Erythroblast (primary cell): ENCODE measurements around the gene CLEC1B.

Experiments used
- GATA1 ChIP-seq: IDR thresholded peaks from 2 replicates; pipeline ENCODE4 v1.6.1; 2011; ENCODE audit warnings: low read depth, mild to moderate bottlenecking, control low read depth, low read length, moderate library complexity
- POLR2A ChIP-seq: IDR thresholded peaks from 2 replicates; pipeline ENCODE4 v1.6.1; 2011; ENCODE audit warnings: mild to moderate bottlenecking, low read length

DNA sequence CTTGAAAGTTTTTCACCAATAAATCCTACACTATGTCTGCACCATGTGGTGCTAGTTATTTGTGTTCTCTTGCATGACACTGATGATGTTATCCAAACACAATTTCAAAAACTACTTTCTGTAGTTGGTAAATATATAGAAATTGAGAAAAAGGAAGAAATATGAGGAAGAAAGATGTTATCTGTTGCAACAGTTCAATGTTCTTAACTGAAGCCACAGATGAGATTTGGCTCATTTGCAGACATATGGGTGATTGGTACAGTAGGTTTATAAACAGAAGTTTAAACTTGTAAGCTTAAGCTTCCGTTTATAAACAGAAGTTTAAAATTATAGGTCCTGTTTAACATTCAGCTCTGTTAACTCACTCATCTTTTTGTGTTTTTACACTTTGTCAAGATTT is 27.7 kb downstream of the CLEC1B start, which contains the start of gene CLEC12A:
- TF ChIP-seq POLR2A, result no peak
- no peak for TF ChIP-seq GATA1
